Activated CD8-positive, alpha-beta T cell treated with anti-CD3 and anti-CD28 coated beads, Interleukin-2, amount 10 ng/mL, durations not matched to agents 7 days and 5 days (primary cell): ENCODE results near the gene EXOC4. TPM values are rescaled to one million over a fixed set of nuclear protein-coding genes. Genes with fewer than 3 reads are reported as not detected.
"Not testable (repeated sequence)": the region's sequence is repeated elsewhere in the genome, so short reads cannot be mapped to it uniquely, and the experiment has no call there.

Source experiments
- ATAC-seq: fragments of 150-1000 bp; cut with Tn5 transposase; one replicate; pipeline ENCODE4 v1.10.0; 2021; ENCODE audit warnings: moderate library complexity
- CTCF ChIA-PET: fragments of 350-600 bp; sonication (Branson Sonifier 250); formaldehyde crosslinking; loops from one replicate; lab custom pipeline; 2021; ENCODE audit warnings: antibody characterized with exemption; lab: Charles Lee
- POLR2A ChIA-PET: fragments of 350-600 bp; sonication (Branson Sonifier 250); formaldehyde crosslinking; loops from one replicate; lab custom pipeline; 2021; ENCODE audit warnings: antibody characterized with exemption; lab: Charles Lee
- DNase-seq: peaks from one replicate; pipeline ENCODE4 v3.0.0-alpha.2; 2020
- H3K27ac Mint-ChIP-seq: one replicate; pipeline ENCODE4 v1.8.0; 2021; ENCODE audit warnings: mild to moderate bottlenecking, mixed read lengths
- H3K27me3 Mint-ChIP-seq: one replicate; pipeline ENCODE4 v1.8.0; 2021; ENCODE audit warnings: low read depth, mixed read lengths
- H3K36me3 Mint-ChIP-seq: one replicate; pipeline ENCODE4 v1.8.0; 2021; ENCODE audit warnings: low read depth, mixed read lengths
- H3K4me1 Mint-ChIP-seq: one replicate; pipeline ENCODE4 v1.8.0; 2021; ENCODE audit warnings: low read depth, mixed read lengths
- H3K4me3 Mint-ChIP-seq: one replicate; pipeline ENCODE4 v1.8.0; 2021; ENCODE audit warnings: mild to moderate bottlenecking, mixed read lengths
- H3K9me3 Mint-ChIP-seq: one replicate; pipeline ENCODE4 v1.8.0; 2022; ENCODE audit warnings: mixed read lengths; ENCODE audit not compliant: insufficient read depth
- total RNA-seq, 2 experiments: library from RNA; stranded (reverse); gene quantifications; one replicate each; pipeline ENCODE4 v1.2.3, GENCODE V29; 2021

The EXOC4 gene
- total RNA-seq, 2 experiments from 2014 or later: 68.2 to 75.1 TPM

GRCh38 chr7:134069187-134069586, 816.3 kb downstream of the EXOC4 start:
- no peaks in the 10 kb centered on the region for H3K9me3 Mint-ChIP-seq
- no peaks in the 10 kb centered on the region for H3K36me3 Mint-ChIP-seq
- H3K27ac Mint-ChIP-seq: no peak overlapping the region
- POLR2A ChIA-PET: no interaction called here
- DNase-seq (no peak), ATAC-seq (no peak)
- no peak overlapping the region for H3K4me3 Mint-ChIP-seq
- no peaks in the 10 kb centered on the region for H3K4me1 Mint-ChIP-seq
- CTCF ChIA-PET: no interaction called here
- H3K27me3 Mint-ChIP-seq: no peaks in the 10 kb centered on the region

GRCh38 chr7:134070673-134071072, 817.8 kb downstream of the EXOC4 start:
- H3K4me1 Mint-ChIP-seq: no peaks in the 10 kb centered on the region
- ATAC-seq: no peak
- H3K27me3 Mint-ChIP-seq: no peaks in the 10 kb centered on the region
- H3K27ac Mint-ChIP-seq: no peak overlapping the region
- H3K36me3 Mint-ChIP-seq: no peaks in the 10 kb centered on the region
- CTCF ChIA-PET: no interaction called here
- H3K9me3 Mint-ChIP-seq: no peaks in the 10 kb centered on the region
- POLR2A ChIA-PET: no interaction called here
- no peak for DNase-seq
- H3K4me3 Mint-ChIP-seq: no peak overlapping the region

GRCh38 chr7:134071355-134072331, 818.8 kb downstream of the EXOC4 start:
- Mint-ChIP-seq H3K27ac (no peak overlapping the region), H3K36me3 (no peaks in the 10 kb centered on the region), H3K9me3 (no peaks in the 10 kb centered on the region), H3K27me3 (no peaks in the 10 kb centered on the region), H3K4me1 (no peaks in the 10 kb centered on the region), H3K4me3 (no peak overlapping the region)
- no peak for ATAC-seq
- POLR2A ChIA-PET: no interaction called here
- DNase-seq: no peak
- CTCF ChIA-PET: no interaction called here

GRCh38 chr7:134073276-134073675, 820.4 kb downstream of the EXOC4 start:
- H3K4me3 Mint-ChIP-seq: no peak overlapping the region
- CTCF ChIA-PET: no interaction called here
- H3K9me3 Mint-ChIP-seq: no peaks in the 10 kb centered on the region
- POLR2A ChIA-PET: no interaction called here
- H3K4me1 Mint-ChIP-seq: no peaks in the 10 kb centered on the region
- H3K27me3 Mint-ChIP-seq: no peaks in the 10 kb centered on the region
- no peak overlapping the region for H3K27ac Mint-ChIP-seq
- no peaks in the 10 kb centered on the region for H3K36me3 Mint-ChIP-seq
- DNase-seq (no peak), ATAC-seq (no peak)

- POLR2A ChIA-PET: no interaction called here
- no peaks in the 10 kb centered on the region for H3K9me3 Mint-ChIP-seq
- H3K4me1 Mint-ChIP-seq: no peaks in the 10 kb centered on the region
- ATAC-seq (no peak), DNase-seq (no peak)
- H3K4me3 Mint-ChIP-seq: no peak overlapping the region
- CTCF ChIA-PET: no interaction called here
- no peaks in the 10 kb centered on the region for H3K27me3 Mint-ChIP-seq
- no peak overlapping the region for H3K27ac Mint-ChIP-seq
- H3K36me3 Mint-ChIP-seq: no peaks in the 10 kb centered on the region
Measured at GRCh38 chr7:134075799-134076198, 822.9 kb downstream of the EXOC4 start.

- ATAC-seq, DNase-seq, H3K9me3 Mint-ChIP-seq, H3K36me3 Mint-ChIP-seq, H3K27me3 Mint-ChIP-seq, CTCF ChIA-PET, H3K4me3 Mint-ChIP-seq, H3K4me1 Mint-ChIP-seq, H3K27ac Mint-ChIP-seq, POLR2A ChIA-PET: not testable (repeated sequence)
Measured at GRCh38 chr7:134077560-134077959, 824.7 kb downstream of the EXOC4 start.

GRCh38 chr7:134078991-134079390, 826.1 kb downstream of the EXOC4 start:
- Mint-ChIP-seq H3K36me3 (no peaks in the 10 kb centered on the region), H3K4me3 (no peak overlapping the region), H3K27me3 (no peaks in the 10 kb centered on the region), H3K9me3 (peaks cover under 1% of the 10 kb centered on the region), H3K4me1 (no peaks in the 10 kb centered on the region), H3K27ac (no peak overlapping the region)
- CTCF ChIA-PET: no interaction called here
- POLR2A ChIA-PET: no interaction called here
- no peak for DNase-seq
- ATAC-seq: no peak

- Mint-ChIP-seq H3K27me3 (no peaks in the 10 kb centered on the region), H3K4me3 (no peak overlapping the region), H3K36me3 (no peaks in the 10 kb centered on the region), H3K4me1 (no peaks in the 10 kb centered on the region), H3K9me3 (peaks cover 4% of the 10 kb centered on the region), H3K27ac (no peak overlapping the region)
- DNase-seq (no peak), ATAC-seq (no peak)
- ChIA-PET CTCF (no interaction called here), POLR2A (no interaction called here)
Measured at GRCh38 chr7:134081695-134082094, 828.8 kb downstream of the EXOC4 start.

- ATAC-seq (no peak), DNase-seq (no peak)
- H3K9me3 Mint-ChIP-seq: peaks cover 17% of the 10 kb centered on the region
- H3K4me1 Mint-ChIP-seq: no peaks in the 10 kb centered on the region
- ChIA-PET CTCF (no interaction called here), POLR2A (interaction anchor here (0.6 kb wide), 1 partner anchor 1002 kb away, joined by 3 read pairs; the partner anchor contains the start of gene CHCHD3)
- no peak overlapping the region for H3K4me3 Mint-ChIP-seq
- H3K27ac Mint-ChIP-seq: no peak overlapping the region
- H3K36me3 Mint-ChIP-seq: no peaks in the 10 kb centered on the region
- no peaks in the 10 kb centered on the region for H3K27me3 Mint-ChIP-seq
Measured at GRCh38 chr7:134083766-134084487, 831.0 kb downstream of the EXOC4 start.

- Mint-ChIP-seq H3K4me3 (no peak overlapping the region), H3K36me3 (no peaks in the 10 kb centered on the region), H3K27me3 (no peaks in the 10 kb centered on the region), H3K27ac (no peak overlapping the region), H3K4me1 (no peaks in the 10 kb centered on the region), H3K9me3 (peaks cover 21% of the 10 kb centered on the region)
- ChIA-PET CTCF (interaction anchor here (0.7 kb wide), 1 partner anchor 238 kb away, joined by 3 read pairs; no protein-coding TSS in a partner anchor), POLR2A (no interaction called here)
- no peak for ATAC-seq
- DNase-seq: no peak
Measured at GRCh38 chr7:134084488-134085144, 831.7 kb downstream of the EXOC4 start.

- Mint-ChIP-seq H3K4me1 (no peaks in the 10 kb centered on the region), H3K4me3 (no peak overlapping the region), H3K9me3 (peaks cover 28% of the 10 kb centered on the region), H3K27ac (no peak overlapping the region), H3K27me3 (no peaks in the 10 kb centered on the region), H3K36me3 (peaks cover 5% of the 10 kb centered on the region)
- DNase-seq (no peak), ATAC-seq (no peak)
- ChIA-PET POLR2A (no interaction called here), CTCF (interaction anchor here (0.7 kb wide), 1 partner anchor 237 kb away, joined by 3 read pairs; no protein-coding TSS in a partner anchor)
Measured at GRCh38 chr7:134085311-134085710, 832.4 kb downstream of the EXOC4 start.
